ENCODE data around the gene LCN15.
"Not testable (repeated sequence)": the region's sequence is repeated elsewhere in the genome, so short reads cannot be mapped to it uniquely, and the experiment has no call there.

LCN15 gene

GRCh38 chr9:136791516-136792276 lies 27.4 kb upstream of the LCN15 start:
- peak overlapping the region; percentile 68 for H3K9ac ChIP-seq
- TF ChIP-seq CTCF (conservative IDR thresholded peaks at IDR 0.05; ENCODE audit: low read depth, low read length): peak; percentile 99

GRCh38 chr9:136790640-136791515 lies 26.6 kb upstream of the LCN15 start, which contains the start of gene TMEM141:
TSS of gene TMEM141 (plus strand) at chr9:136791344. CDS start at chr9:136791371, 27 bp downstream.
- Histone ChIP-seq H3K27me3 (ENCODE audit: insufficient read depth, low read depth) (peaks cover 7% of the 10 kb centered on the region; the same call in 1 of the 2 replicates), H3K4me1 (ENCODE audit: low read depth, poor library complexity, severe bottlenecking) (peaks cover 51% of the 10 kb centered on the region), H3K36me3 (ENCODE audit: insufficient read depth) (no peaks in the 10 kb centered on the region), H4K20me1 (ENCODE audit: insufficient read depth) (no peaks in the 10 kb centered on the region), H3K79me2 (ENCODE audit: insufficient read depth, low read depth) (no peaks in the 10 kb centered on the region), H3K4me3 (IDR thresholded peaks at IDR 0.05; ENCODE audit: insufficient read depth, low read depth, low read length) (no peak within 1 kb of the TSS), H3K9ac (peak within 1 kb of the TSS; percentile 68), H3K27ac (peak within 1 kb of the TSS; percentile 76), H3K4me2 (peak within 1 kb of the TSS; percentile 51), H2AFZ (ENCODE audit: low read depth) (peak within 1 kb of the TSS; percentile 48; the same call in 1 of the 2 replicates)
- TF ChIP-seq CTCF (conservative IDR thresholded peaks at IDR 0.05; ENCODE audit: low read depth, low read length): no peak

More at GRCh38 chr9:136791516-136792276, 27.4 kb upstream of the LCN15 start:
- no peaks in the 10 kb centered on the region for H3K36me3 ChIP-seq (ENCODE audit: insufficient read depth)
- no peak overlapping the region for H3K4me3 ChIP-seq (IDR thresholded peaks at IDR 0.05; ENCODE audit: insufficient read depth, low read depth, low read length)
- no peaks in the 10 kb centered on the region for H3K79me2 ChIP-seq (ENCODE audit: insufficient read depth, low read depth)
- peaks cover 13% of the 10 kb centered on the region; the same call in 1 of the 2 replicates for H3K27me3 ChIP-seq (ENCODE audit: insufficient read depth, low read depth)
- H3K4me2 ChIP-seq: peak overlapping the region; percentile 51
- H3K27ac ChIP-seq: peak overlapping the region; percentile 76
- H4K20me1 ChIP-seq (ENCODE audit: insufficient read depth): no peaks in the 10 kb centered on the region
- peaks cover 51% of the 10 kb centered on the region for H3K4me1 ChIP-seq (ENCODE audit: low read depth, poor library complexity, severe bottlenecking)
- peak overlapping the region; percentile 48; the same call in 1 of the 2 replicates for H2AFZ ChIP-seq (ENCODE audit: low read depth)

- no peak for TF ChIP-seq CTCF (conservative IDR thresholded peaks at IDR 0.05; ENCODE audit: low read depth, low read length)
- H3K9ac ChIP-seq: no peak overlapping the region
- H4K20me1 ChIP-seq (ENCODE audit: insufficient read depth): no peaks in the 10 kb centered on the region
- no peak overlapping the region for H3K27ac ChIP-seq
- peaks cover 51% of the 10 kb centered on the region for H3K4me1 ChIP-seq (ENCODE audit: low read depth, poor library complexity, severe bottlenecking)
- H3K79me2 ChIP-seq (ENCODE audit: insufficient read depth, low read depth): no peaks in the 10 kb centered on the region
- H3K27me3 ChIP-seq (ENCODE audit: insufficient read depth, low read depth): peaks cover 7% of the 10 kb centered on the region; the same call in 1 of the 2 replicates
- H3K4me2 ChIP-seq: no peak overlapping the region
- no peaks in the 10 kb centered on the region for H3K36me3 ChIP-seq (ENCODE audit: insufficient read depth)
- no peak overlapping the region for H3K4me3 ChIP-seq (IDR thresholded peaks at IDR 0.05; ENCODE audit: insufficient read depth, low read depth, low read length)
- no peak overlapping the region for H2AFZ ChIP-seq (ENCODE audit: low read depth)
These were observed 25.2 kb upstream of the LCN15 start for GRCh38 chr9:136789523-136789937.

GRCh38 chr9:136788644-136789522 lies 24.6 kb upstream of the LCN15 start:
- H3K27me3 ChIP-seq (ENCODE audit: insufficient read depth, low read depth); H3K9ac ChIP-seq; H3K4me3 ChIP-seq (IDR thresholded peaks at IDR 0.05; ENCODE audit: insufficient read depth, low read depth, low read length); H3K79me2 ChIP-seq (ENCODE audit: insufficient read depth, low read depth); H2AFZ ChIP-seq (ENCODE audit: low read depth); H4K20me1 ChIP-seq (ENCODE audit: insufficient read depth); H3K36me3 ChIP-seq (ENCODE audit: insufficient read depth); H3K27ac ChIP-seq: not testable (repeated sequence)
- Histone ChIP-seq H3K4me1 (ENCODE audit: low read depth, poor library complexity, severe bottlenecking) (peaks cover 55% of the 10 kb centered on the region), H3K4me2 (peak overlapping the region; percentile 9; the same call in 1 of the 2 replicates)

Measured in KMS-11 (cell line).